Measurements from ENCODE around the gene USP13. TPM values are rescaled to one million over a fixed set of nuclear protein-coding genes. Genes with fewer than 3 reads are reported as not detected.
A peak's percentile ranks its signal among the peaks of the same experiment; 100 is the strongest.

USP13 gene
- total and polyA plus RNA-seq, 2 of the 13 experiments (the other 11 are each of a cell fraction or from before 2014, with no cell fraction given): 15.9 to 36.7 TPM

DNA sequence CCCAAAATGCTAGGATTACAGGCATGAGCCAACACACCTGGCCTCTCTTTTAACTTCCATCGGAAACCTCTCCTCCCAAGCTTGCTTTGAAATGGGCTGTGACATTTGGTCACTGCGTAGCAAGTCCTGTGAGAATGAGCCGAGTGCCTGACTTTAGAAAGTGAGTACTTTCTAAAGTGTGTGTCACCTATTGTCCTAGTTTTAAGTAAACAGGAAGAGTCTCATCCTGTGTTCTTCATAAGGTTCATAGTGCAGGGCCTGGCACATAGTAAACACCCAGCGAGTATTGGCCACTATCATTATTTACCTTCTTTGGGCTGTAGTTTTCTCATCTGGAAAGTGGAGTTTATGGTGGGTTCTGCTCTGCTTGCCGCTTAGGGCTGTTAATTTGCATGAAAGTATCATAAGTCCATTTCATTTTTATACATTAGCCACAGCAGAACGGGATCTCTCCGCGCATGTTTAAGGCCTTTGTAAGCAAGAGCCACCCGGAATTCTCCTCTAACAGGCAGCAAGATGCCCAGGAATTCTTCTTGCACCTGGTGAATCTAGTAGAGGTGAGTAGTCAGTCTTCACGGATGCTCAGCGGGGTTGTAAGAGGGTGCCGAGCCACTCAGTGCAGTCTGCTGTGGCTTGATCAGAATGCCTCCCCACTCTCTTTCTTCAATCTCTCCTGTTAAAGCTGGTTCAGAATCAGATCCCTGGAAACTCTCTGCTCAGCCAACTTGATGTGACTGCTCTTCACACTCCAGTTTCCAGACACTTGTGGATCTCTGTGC lies 87.2 kb downstream of the USP13 start (continued):
- TF ChIP-seq ZMAT5 (CRISPR knock-in tag; IDR thresholded peaks at IDR 0.05; ENCODE audit: borderline replicate concordance, low read depth) (no peak), PCBP1 (IDR thresholded peaks at IDR 0.05; ENCODE audit: borderline replicate concordance, low read depth, low read length) (no peak), ADNP (CRISPR knock-in tag; IDR thresholded peaks at IDR 0.05) (no peak), SAFB2 (CRISPR knock-in tag; IDR thresholded peaks at IDR 0.05; ENCODE audit: borderline replicate concordance, low read depth) (no peak), MED8 (CRISPR knock-in tag; IDR thresholded peaks at IDR 0.05; ENCODE audit: insufficient replicate concordance) (no peak), ZNF773 (CRISPR knock-in tag; IDR thresholded peaks at IDR 0.05; ENCODE audit: borderline replicate concordance) (no peak), HOXA7 (CRISPR knock-in tag; IDR thresholded peaks at IDR 0.05) (no peak), FOXC1 (CRISPR knock-in tag; IDR thresholded peaks at IDR 0.05; ENCODE audit: borderline replicate concordance) (no peak; the same call in 1 of the 2 replicates), SMARCE1 (IDR thresholded peaks at IDR 0.05; ENCODE audit: borderline replicate concordance) (no peak), IKZF4 (CRISPR knock-in tag; IDR thresholded peaks at IDR 0.05; ENCODE audit: borderline replicate concordance, low read depth, not compliant biosample characterization) (no peak), SUZ12 (IDR thresholded peaks at IDR 0.05; ENCODE audit: low read depth, low read length) (no peak), KAT2B (IDR thresholded peaks at IDR 0.05; ENCODE audit: borderline replicate concordance, low read depth, low read length) (no peak), BHLHE40 (IDR thresholded peaks at IDR 0.05; ENCODE audit: low read length) (peak; percentile 65), MTA3 (CRISPR knock-in tag; IDR thresholded peaks at IDR 0.05) (no peak), ZNF276 (CRISPR knock-in tag; IDR thresholded peaks at IDR 0.05; ENCODE audit: low read depth) (no peak), ZNF775 (CRISPR knock-in tag; IDR thresholded peaks at IDR 0.05; ENCODE audit: borderline replicate concordance) (no peak), NR0B2 (CRISPR knock-in tag; IDR thresholded peaks at IDR 0.05) (no peak), ZNF616 (CRISPR knock-in tag; IDR thresholded peaks at IDR 0.05; ENCODE audit: low read depth) (no peak), ZIK1 (CRISPR knock-in tag; IDR thresholded peaks at IDR 0.05; ENCODE audit: borderline replicate concordance, low read depth) (no peak), LBX2 (CRISPR knock-in tag; IDR thresholded peaks at IDR 0.05; ENCODE audit: borderline replicate concordance) (no peak), NFE2L2 (IDR thresholded peaks at IDR 0.05; ENCODE audit: low read length) (no peak), ZNF558 (CRISPR knock-in tag; IDR thresholded peaks at IDR 0.05; ENCODE audit: borderline replicate concordance) (no peak), ZNF660 (CRISPR knock-in tag; IDR thresholded peaks at IDR 0.05; ENCODE audit: borderline replicate concordance, low read depth) (no peak)
- TF ChIP-seq, protein P1, sequence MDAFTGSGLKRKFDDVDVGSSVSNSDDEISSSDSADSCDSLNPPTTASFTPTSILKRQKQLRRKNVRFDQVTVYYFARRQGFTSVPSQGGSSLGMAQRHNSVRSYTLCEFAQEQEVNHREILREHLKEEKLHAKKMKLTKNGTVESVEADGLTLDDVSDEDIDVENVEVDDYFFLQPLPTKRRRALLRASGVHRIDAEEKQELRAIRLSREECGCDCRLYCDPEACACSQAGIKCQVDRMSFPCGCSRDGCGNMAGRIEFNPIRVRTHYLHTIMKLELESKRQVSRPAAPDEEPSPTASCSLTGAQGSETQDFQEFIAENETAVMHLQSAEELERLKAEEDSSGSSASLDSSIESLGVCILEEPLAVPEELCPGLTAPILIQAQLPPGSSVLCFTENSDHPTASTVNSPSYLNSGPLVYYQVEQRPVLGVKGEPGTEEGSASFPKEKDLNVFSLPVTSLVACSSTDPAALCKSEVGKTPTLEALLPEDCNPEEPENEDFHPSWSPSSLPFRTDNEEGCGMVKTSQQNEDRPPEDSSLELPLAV (CRISPR knock-in tag; conservative IDR thresholded peaks at IDR 0.05; ENCODE audit: low read depth): no peak

All from HepG2 (cell line).